IPS-NIHi7 (cell line): ENCODE results near the gene PLCE1.
"Not testable (repeated sequence)": the region's sequence is repeated elsewhere in the genome, so short reads cannot be mapped to it uniquely, and the experiment has no call there.

Experiments used
- DNase-seq: peaks from one replicate; pipeline ENCODE4 v3.0.0; 2012; ENCODE audit warnings: mixed read lengths; ENCODE audit errors: extremely low spot score

Gene PLCE1

DNA sequence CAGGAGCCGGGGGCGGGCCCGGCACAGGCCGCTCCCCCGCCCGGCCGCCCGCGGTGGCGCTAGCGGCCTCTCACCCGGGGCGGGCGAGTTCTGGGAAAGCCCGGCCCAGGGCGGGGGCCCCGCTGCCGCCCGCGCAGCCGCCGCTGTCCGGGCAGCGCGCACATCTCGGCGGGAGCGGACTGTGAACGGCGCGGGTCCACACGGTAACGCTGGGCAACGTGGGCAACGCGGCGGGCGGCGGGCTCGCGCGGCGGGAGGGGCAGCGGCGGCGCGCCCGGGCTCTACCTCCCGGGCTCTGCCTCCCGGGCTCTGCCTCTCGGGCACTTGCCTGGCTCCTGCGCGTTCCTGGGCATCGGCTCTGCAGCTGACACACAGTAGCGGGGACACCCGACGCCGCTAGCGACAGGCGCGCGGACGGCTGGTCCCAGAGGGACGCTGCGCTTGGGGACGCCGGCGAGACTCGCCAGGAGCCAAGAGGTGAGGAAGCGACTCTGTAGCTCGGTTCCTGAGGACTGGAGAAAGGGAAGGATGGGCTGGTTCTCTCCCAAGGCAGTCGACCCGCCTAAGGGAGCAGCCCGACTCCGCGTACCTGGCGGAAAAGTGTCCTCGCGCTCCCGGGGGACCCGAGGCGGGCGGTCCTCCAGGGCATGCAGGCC lies at the start of gene PLCE1:
PLCE1 (plus strand) TSS at position 150 of the 656 bp plus-strand sequence. CDS start 37,116 bp downstream, outside the sequence.
- DNase-seq: peak; percentile 64

DNA sequence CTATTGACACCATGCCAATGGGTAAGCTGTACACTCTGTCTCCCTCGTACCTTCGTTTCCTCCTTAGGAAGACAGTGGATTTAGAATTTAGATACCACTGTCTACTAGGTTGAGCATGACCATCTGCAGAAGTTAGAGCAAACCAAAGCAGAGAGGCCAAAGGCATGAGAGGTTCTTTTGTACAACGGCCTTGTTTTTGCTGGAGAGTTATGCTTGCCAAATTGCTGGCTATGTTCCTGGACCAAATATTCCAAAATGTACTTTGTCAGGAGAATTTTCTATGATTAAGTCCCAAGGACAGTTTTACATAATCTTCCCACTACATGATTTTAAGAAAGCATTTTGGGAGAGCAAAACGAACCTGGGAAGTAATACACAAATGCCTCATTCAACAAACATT lies 47.9 kb upstream of the PLCE1 start:
- no peak for DNase-seq

DNA sequence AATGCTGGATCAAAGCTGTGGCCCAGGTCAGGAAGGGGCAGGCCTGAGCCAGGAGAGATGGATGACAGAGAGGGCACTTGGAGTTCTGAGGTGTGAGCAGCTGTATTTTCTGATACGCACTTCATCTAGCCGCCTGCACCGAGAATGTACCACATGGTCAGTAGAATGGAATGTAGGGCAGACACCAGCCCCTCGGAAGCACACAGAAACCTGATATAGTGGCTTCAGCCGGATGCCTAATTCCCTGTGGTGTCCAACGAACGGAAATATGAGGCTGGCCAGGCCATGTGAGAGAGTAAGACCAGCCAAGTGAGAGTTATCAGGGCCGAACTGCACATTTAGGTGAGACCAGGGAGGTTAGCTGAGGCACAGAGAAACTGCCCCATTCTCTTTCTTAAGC lies 46.7 kb upstream of the PLCE1 start:
- no peak for DNase-seq

DNA sequence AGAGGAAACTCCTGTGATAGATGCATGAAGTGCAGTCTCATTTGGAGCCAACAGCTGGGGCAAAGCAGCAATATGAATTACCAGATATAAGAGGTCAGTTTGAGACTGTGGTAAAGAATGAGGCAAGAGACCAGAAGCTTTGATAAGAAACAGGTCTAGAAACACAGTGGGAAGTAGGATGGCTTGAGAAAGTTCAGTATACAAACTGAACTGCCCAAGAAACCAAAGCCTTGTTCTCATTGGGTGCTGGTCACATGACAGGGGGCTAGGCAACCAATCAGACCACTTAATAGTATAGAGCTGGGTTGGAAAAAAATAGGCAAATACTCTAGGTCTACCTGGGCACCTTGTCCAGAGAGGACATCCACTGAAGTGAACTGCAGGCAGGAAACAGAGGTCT lies 46.2 kb upstream of the PLCE1 start:
- DNase-seq: no peak

DNA sequence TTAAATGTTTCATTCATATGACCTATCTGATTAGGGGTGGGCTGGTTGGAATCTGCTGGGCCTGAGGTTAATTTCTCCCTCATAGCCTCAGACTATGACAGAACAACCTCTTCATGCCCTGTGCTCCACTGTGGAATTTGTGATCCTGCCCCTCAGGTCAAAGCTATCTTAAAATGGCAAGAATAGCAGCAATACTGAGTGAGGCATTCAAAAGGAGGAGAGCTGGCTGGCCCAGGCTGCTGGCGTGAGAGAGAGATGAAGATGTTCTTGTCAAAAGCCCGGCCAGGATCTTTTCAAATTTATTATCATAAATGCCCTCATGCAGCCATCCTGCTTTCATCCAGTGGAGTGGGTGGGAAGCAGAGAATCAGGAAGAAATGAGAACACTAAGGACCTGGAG lies 41.8 kb upstream of the PLCE1 start:
- DNase-seq: no peak

DNA sequence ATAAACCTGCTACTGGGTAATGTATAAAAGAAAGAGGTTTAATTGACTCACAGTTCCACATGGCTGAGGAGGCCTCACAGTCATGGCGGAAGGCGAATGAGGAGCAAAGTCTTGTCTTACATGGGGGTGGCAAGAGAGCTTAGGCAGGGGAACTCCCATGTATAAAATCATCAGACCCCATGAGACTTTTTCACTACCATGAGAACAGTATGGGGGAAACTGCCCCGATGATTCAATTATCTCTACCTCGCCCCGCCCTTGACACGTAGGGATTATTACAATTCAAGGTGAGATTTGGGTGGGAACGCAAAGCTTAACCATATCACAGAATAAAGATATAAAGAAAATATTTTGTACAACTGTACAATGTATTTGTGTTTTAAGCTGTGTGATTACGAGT lies 39.4 kb upstream of the PLCE1 start:
- DNase-seq: no peak

DNA sequence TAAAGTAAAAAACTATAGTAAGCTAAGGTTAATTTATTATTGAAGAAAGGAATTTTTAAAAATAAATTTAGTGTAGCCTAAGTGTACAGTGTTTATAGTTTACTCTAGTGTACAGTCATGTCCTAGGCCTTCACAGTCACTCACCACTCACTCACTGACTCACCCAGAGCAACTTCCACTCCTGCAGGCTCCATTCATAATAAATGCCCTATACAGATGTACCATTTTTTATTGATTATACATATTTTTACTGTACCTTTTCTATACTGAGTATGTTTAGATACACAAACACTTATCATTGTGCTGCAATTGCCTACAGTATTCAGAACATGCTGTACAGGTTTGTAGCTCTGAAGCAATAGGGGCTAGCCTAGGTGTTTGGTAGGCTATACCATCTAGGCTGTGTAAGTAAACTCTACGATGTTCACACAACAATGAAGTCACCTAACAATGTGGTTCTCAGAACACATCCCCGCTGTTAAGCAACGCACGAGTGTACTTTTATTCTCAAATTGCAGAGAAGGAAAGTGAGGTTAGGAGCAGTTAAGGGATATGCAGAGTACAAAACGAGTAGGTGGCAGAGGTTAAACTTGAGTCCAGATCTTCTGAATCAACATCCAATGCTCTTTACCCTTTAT lies 38.9 kb upstream of the PLCE1 start:
- DNase-seq: no peak

DNA sequence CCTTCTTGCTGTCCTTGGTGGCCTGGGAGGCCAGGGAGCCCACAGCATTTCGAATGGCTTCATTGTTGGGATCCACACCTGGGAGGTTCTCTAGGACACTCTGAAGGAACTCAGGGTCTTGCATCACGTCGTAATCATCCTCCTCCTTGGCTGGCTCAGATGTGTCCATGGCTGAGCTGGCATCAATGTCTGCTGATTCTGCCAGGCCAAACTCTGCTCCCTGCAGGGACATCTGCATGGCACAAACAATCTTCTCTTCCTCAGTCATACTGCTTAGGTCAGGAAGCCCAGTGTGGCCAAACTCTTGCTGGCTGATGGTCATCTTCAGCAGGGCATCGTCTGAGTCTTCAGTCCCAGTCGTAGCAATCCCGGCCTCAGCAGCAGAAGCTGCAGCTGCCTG lies 34.9 kb upstream of the PLCE1 start:
- DNase-seq: no peak

DNA sequence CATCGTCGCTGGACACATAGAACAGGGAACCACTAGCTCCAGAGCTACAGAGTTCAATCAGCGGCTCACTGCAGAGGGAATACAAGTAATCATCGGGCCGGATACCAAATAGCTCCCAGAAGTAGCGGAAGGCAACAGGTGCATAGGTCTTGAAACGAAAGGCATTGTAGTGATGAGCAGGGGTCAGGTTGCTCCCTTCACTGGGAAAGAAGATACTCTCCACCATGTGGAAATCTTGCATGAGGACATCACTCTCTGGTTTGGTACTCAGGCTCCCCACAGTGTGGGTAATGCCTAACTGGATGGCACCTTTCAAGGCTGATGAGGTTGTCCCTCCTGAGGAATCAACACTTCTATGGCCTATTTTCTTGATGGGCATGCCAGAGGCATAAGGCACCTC lies 32.7 kb upstream of the PLCE1 start:
- DNase-seq: not testable (repeated sequence)

DNA sequence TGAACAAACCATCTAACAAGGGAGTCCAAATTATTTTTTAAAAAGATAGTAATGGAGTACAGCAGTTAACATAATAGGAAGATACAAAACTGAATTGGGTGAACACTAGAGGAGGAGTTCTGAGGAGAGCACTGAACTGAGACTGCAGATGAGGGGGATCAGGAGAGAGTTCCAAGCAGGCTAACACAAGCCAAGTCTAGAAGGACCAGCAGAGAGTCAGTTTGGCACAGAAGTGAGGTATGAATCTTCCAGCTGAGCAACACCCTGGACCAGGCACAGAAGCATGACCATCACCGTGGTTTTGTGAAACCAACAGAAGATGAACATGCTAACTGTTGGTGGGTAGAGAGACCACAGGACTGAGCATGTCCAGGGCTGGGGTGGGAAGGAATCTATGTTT lies 30.8 kb upstream of the PLCE1 start:
- DNase-seq: no peak

DNA sequence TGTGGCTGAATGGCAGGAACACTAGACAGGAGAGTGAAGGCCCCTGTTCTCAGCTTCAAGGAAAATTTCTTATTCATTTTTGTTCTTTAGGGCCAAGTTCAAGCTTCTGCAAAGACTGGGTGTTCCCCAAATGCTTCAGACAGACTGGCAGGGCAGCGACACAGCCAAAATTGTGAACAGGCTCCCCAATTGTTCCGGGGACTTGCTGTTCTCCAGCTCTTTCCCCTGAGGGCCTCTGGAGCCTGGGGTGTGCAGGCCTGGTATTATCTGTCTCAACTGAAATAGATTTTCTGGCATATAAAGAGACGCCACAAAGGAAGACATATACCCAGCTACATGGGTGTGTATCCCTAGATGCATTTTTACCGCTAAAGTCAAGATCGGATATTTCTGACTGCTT lies 30.3 kb upstream of the PLCE1 start:
- DNase-seq: no peak

DNA sequence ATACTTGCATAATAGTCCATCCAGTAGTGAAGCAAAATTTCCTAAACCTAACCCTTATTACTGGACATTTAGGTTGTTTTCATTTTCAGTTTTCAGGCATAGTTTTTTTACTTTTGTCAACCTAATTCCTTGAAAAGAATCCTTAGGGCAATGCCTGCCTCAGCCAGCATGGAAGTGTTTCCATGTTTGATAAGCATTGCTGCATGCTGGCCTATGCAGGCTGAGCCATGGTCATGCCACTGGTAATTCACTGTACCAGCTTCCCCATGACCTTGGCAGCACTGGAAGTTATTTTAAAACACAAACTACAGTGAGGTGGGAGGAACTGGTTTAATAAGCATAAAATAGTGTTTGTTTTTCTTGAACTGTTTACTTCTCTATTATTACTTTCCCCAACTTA lies 27.8 kb upstream of the PLCE1 start:
- DNase-seq: no peak

DNA sequence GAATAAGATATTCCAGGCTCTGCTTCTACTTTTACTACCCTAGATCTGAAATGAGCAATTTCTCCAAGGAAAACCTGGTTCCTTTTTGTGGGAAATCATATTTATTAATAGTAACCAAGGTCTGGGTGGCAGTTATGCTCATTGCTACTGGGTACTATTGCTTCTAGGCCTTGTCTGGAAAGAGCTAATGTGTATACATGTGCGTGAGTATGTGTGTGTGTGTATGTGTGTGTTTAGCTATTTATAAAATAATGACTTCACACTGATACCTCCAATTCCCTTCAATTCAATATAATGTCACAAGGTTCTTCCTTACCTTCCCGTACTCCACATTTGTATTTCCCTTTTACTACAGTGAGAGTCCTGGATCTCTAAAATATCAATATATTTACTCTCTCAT lies 26.0 kb upstream of the PLCE1 start:
- DNase-seq: no peak

DNA sequence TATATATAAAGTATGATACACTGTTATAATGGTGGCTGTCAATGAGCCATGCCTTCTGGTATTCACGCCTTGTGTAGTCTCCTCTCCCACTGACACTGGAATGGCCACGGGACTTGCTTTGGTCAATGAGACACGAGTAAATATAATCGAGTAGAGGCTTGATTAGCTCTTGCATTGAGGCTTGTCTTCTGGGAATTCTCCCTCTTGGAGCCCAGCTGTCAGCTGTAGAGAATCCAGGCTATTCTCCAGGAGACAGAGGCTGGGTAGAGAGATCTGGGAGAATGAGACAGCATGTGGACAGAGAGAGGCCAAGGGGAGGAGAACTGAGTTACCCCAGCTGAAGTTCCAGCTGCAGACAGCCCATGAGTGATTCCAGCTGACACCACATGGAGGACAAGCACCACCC lies 25.2 kb upstream of the PLCE1 start:
- no peak for DNase-seq

DNA sequence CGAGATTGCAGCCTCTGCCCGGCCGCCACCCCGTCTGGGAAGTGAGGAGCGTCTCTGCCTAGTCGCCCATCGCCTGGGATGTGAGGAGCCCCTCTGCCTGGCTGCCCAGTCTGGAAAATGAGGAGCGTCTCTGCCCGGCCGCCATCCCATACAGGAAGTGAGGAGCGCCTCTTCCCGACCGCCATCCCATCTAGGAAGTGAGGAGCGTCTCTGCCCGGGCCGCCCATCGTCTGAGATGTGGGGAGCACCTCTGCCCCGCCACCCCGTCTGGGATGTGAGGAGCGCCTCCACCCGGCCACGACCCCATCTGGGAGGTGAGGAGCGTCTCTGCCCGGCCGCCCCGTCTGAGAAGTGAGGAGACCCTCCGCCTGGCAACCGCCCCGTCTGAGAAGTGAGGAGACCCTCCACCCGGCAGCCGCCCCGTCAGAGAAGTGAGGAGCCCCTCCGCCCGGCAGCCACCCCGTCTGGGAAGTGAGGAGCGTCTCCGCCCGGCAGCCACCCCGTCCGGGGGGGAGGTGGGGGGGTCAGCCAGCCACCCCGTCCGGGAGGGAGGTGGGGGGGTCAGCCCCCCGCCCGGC lies 23.2 kb upstream of the PLCE1 start:
- not testable (repeated sequence) for DNase-seq

DNA sequence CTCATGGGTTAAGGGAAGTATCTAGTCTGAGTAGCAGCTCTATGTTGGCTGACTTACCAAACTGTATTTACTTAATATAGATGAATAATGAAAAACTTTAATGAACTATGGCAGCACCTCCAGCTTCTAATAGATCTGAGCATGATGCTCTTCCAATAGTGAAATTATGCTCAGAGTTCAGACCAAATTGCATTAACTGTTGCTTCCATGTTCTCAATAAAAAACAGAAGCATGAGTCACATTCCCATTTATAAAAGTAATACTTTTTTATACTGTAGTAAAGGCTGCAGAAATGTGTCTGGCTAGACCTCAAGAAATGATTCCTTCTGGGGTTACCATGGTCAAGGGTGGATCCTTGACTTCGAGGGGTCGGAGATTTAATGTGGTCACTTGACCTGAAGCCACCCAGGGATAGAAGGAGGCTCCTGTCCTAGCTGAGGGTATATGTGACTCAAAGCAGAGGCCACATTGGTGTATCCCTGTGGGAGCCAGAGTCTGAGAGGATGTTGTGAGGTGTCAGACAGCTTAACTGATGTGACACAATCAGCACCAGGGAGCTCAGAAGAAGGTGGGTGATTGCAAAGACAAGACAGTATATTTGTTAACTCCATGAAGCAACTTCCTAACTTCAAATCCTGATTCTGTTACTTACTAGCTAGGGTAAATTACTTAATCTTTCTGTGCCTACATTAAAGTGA lies 19.8 kb upstream of the PLCE1 start:
- no peak for DNase-seq

DNA sequence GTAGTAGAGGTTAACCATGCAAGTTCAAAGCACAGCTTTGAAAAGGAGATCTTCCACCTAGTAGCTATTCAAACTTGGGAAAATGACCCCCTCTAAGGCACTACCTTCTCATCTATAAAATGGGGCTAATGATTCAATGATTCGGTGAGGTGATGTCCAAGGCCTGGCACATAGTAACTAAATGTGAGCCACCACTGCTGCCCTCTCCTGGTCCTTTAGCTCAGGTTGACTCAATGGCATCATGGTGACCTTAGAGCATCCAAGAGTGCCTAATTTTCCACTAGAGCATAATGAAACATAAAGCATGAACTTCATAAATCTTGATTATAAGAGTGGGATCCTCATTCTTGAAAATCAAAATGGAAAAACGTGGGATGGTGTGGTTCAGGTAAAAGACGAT lies 16.3 kb upstream of the PLCE1 start:
- no peak for DNase-seq

DNA sequence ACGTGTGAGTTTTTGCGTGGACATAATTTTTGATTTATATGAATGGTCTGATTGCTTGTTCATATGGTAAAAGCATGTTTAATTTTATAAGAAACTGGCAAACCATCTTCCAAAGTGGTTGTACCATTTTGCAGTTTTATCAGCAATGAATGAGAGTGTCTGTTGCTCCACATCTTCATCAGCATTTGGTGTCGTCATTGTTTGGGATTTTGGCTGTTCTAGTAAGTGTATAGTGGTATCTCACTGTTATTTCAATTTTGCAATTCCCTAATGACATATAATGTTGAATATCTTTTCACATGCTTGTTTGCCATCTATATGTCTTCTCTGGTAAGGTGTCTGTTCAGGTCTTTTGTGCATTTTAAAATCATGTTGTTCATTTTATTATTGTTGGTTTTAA lies 13.2 kb upstream of the PLCE1 start:
- no peak for DNase-seq

DNA sequence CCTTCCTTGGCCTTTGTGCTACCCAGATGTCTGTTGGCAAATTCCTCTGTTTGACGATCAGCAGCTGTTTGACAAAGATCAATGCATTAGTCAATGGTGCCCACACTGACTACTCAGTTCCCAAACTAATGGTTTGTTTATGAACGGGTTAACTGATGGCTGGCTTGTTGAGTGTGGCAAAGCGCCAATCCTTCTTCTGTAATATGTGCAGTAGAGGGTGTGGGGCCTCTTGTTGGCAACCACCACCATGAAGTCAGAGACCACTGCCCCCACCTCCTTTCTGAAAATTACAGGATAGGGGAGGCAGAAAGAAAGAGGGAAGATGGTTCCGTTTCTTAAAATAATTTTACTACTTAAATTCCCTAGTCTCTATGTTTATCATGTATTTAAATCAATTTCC lies 2.6 kb upstream of the PLCE1 start:
- DNase-seq: no peak

DNA sequence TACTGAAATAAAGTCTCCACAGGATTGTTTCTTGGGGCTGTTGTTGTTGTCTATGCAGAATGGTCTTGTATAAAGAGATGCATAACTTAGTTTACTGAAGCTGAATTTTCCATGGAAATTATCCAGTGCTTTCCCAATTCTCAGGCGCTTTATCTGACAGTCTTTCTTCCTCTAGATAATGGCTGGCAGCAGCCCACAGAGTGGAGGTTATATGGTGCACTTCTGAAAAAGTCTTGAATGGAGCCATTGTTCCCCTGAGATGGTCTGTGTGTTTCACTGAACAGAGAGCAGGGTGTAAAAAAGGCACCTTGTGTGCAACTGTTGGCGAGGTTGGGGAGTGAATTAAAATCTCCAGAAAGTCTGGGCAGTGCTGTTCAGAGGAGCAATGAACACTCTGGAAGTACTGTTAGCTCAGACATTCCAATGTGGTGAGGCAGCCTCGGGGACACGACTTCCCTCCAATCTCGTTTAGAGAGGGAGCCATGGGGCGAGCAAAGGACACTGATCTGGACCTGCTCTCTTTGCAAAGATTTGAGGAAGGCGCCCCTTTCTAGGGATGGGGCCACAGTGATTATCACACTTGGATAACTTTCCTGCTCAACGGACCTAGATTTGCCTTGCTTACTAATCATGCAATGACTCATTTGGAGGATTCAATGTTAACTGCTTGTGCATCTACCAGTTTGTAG lies 2.0 kb upstream of the PLCE1 start:
- DNase-seq: peak; percentile 73

DNA sequence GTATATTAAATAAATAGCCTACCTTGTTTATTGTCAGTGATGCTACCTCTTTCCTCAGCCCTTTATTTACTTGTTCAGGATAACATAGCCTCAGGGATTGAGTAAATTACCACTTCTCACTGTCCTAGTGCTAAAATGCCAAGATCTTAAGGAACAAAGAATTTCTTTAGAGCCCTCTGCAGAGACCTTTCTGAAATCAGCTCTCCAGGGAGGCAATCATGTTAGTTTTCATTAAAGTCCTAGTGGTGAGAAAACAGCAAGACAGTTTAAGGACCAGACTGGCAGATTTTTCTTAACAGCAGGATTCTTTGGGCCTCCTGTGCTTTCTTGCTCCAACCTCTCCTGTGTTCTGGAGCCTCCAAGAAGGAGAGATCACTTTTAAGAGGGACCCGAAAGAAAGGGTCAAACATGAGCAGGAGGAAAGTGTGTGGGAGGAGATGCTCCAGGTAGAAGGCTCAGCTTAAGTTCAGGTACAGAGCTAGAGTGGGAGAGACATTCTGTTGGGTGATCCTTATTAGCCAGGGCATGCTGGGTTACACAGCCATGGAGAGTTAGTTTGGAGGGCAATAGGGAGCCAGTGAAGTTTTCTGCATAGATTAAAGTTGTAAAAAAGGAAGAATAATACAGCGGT lies 1.2 kb upstream of the PLCE1 start:
- no peak for DNase-seq

DNA sequence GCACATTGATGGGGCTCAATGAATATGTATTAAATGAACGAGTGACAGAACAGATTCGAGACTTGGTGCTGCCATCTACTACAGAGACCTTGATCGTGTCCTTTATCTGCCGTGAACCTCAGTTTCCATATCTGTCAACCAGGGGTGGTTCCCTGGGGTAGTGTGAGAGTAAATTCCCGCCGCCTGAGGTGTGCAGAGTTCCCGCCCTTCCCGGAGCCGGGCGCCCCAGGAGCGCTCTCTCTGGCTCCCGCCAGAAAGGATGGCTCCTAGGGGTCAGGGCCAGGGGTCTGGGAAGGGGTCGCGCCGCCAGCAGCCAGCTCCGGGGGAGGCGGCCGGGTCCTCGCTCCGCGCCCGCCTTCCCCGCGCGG lies 333 bp upstream of the PLCE1 start:
- DNase-seq: no peak
